Ovary (tissue), 9 donors: ENCODE measurements around the gene PPM1F. TPM values are rescaled to one million over a fixed set of nuclear protein-coding genes. Genes with fewer than 3 reads are reported as not detected.

ENCODE experiments used
- DNase-seq, 5 donors: peaks; one replicate each; pipeline ENCODE4 v3.0.0-alpha.2; 2019 to 2020
- H3K27ac ChIP-seq, 2 donors: fragments of 200-600 bp; one replicate each; pipeline versions ENCODE4 v1.5.1 to v1.8.0; 2019 to 2022
- H3K27me3 ChIP-seq: fragments of 200-600 bp; one replicate; pipeline ENCODE4 v1.8.0; 2022
- H3K36me3 ChIP-seq: fragments of 200-600 bp; sonication (generic); one replicate; pipeline ENCODE4 v1.5.1; 2019
- H3K4me1 ChIP-seq: one replicate; pipeline ENCODE4 v1.8.1; 2013; ENCODE audit warnings: mild to moderate bottlenecking, moderate library complexity; ENCODE audit not compliant: insufficient read depth
- H3K4me3 ChIP-seq: fragments of 200-600 bp; sonication (generic); one replicate; pipeline ENCODE4 v1.5.1; 2017
- H3K9me3 ChIP-seq, 2 donors: fragments of 200-600 bp in 1 of 2; sonication (generic) in 1 of 2; one replicate each; pipeline versions ENCODE4 v1.5.1 to v1.8.1; 2013 to 2019; ENCODE audit warnings: mild to moderate bottlenecking in 1 of 2, moderate library complexity in 1 of 2
- EP300 ChIP-seq: sonication (generic); formaldehyde crosslinking; IDR thresholded peaks from one replicate; pipeline ENCODE4 v1.6.1; 2017; ENCODE audit warnings: antibody characterized with exemption
- POLR2A ChIP-seq: fragments of 450-650 bp; IDR thresholded peaks from one replicate; pipeline ENCODE4 v1.6.1; 2017; ENCODE audit warnings: antibody characterized with exemption, mild to moderate bottlenecking, moderate library complexity
- WGBS, 3 donors: extraction: QIAGEN DNeasy Blood & Tissue Kit in 1 of 3; methylation state at CpG; one replicate each; pipeline versions ENCODE4 v1.1.5 to v1.1.7; 2013 to 2017; 5-methylcytosine and 5-hydroxymethylcytosine counted together
- intact Hi-C, 4 donors: fragments of 100-400 bp; cut with DNase I; formaldehyde crosslinking; loops; one replicate each; pipeline versions ENCODE4 v1.11.0 to v1.15.1; 2022 to 2023
- polyA plus RNA-seq, 2 donors: library from polyadenylated mRNA; stranded (reverse); fragments of 200-250 nt in 1 of 2; fragments of 350-450 nt in 1 of 2; fragmentation: Illumina TruSeq in 1 of 2; extraction: RNeasy Lipid Tissue Mini Kit (QIAGEN cat#74804) in 1 of 2; gene quantifications; one replicate each; pipeline ENCODE4 v1.2.3, GENCODE V29; 2013 to 2014
- total RNA-seq, 7 donors: library from RNA; depleted of rRNA in 2 of 7; stranded (reverse); fragments of >200 nt in 2 of 7; fragmentation: NEBNext Ultra II Directional in 3 of 7; extraction: Animal tissue kit (Norgen Biotek cat#: 25700) in 3 of 7; gene quantifications; one replicate each; pipeline versions ENCODE4 v1.1.0 to v1.2.4, GENCODE V29; 2016 to 2023
- TF ChIP-seq, protein P1 (sequence below), 3 donors: fragments of 450-650 bp in 2 of 3; fragments of 200-600 bp in 1 of 3; IDR thresholded peaks; one replicate each; pipeline versions ENCODE4 v1.5.1 to v1.8.0; 2016 to 2022; ENCODE audit warnings: antibody characterized with exemption in 3 of 3, mild to moderate bottlenecking in 1 of 3
- donor health status: DM: no; HTN: no; CAD: no; lungs with moderate emphysema.
- donor health status: DM: no; HTN: no; CAD: no.
- donor health status: Bipolar disorder and iron deficiency.
- donor health status: DM: yes; HTN: yes; CAD: no.
- donor health status: DM: no; HTN: no; CAD: no.
- donor health status: DM: yes; HTN: yes; CAD: no.

The PPM1F gene
- total and polyA plus RNA-seq, 9 donors = 9.8 to 33.0 (median 22.0) TPM

DNA sequence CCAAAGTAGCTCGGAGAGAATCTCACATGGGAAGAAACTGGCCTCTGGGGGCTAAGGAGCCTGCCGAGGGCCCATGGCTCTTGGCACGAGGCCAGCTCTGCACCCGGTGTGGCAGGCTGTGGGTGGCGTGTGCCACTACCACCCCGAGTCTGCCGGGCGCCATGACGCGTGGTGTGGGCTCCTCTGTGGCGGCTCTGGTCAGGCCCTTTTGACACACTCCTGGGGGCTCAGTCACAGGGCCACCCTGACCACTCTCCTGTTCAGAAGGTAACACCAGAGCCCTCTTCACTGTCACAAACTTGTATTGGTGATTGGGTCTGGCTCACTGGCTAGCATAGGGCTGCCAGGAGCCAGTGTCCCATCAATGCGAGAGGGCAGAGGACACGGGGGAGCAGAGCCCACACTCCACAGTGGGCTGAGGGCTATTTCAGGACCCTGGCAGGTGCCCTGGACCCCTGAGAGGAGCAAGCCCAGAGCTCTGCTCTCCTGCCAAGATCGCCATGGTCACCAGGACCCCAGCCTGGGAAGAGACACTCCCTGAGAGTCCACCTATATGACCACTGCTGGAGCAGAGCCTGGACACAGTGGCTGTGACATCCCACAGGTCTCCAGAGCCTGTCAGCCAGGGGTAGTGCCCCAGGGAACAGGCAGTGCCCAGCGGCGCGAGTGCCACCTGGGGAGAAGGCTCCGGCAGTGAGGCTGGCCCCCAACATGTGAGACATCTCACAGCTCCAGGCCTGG lies 8.6 kb upstream of the PPM1F start:
- Histone ChIP-seq H3K4me1 (no peaks in the 10 kb centered on the region), H3K9me3 (no peaks in the 10 kb centered on the region), H3K36me3 (no peaks in the 10 kb centered on the region), H3K27me3 (no peaks in the 10 kb centered on the region), H3K4me3 (no peak overlapping the region), H3K27ac (no peak overlapping the region)
- TF ChIP-seq POLR2A (no peak), EP300 (no peak)
- TF ChIP-seq, protein P1, sequence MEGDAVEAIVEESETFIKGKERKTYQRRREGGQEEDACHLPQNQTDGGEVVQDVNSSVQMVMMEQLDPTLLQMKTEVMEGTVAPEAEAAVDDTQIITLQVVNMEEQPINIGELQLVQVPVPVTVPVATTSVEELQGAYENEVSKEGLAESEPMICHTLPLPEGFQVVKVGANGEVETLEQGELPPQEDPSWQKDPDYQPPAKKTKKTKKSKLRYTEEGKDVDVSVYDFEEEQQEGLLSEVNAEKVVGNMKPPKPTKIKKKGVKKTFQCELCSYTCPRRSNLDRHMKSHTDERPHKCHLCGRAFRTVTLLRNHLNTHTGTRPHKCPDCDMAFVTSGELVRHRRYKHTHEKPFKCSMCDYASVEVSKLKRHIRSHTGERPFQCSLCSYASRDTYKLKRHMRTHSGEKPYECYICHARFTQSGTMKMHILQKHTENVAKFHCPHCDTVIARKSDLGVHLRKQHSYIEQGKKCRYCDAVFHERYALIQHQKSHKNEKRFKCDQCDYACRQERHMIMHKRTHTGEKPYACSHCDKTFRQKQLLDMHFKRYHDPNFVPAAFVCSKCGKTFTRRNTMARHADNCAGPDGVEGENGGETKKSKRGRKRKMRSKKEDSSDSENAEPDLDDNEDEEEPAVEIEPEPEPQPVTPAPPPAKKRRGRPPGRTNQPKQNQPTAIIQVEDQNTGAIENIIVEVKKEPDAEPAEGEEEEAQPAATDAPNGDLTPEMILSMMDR (IDR thresholded peaks at IDR 0.05) = no peak
- peak in 1 of 5 donors; percentile 42 for DNase-seq
- intact Hi-C loops = no loop called here
- WGBS, 3 donors = 80 to 85% (median 82%) methylated on average over 18 of the region's 18 CpGs

DNA sequence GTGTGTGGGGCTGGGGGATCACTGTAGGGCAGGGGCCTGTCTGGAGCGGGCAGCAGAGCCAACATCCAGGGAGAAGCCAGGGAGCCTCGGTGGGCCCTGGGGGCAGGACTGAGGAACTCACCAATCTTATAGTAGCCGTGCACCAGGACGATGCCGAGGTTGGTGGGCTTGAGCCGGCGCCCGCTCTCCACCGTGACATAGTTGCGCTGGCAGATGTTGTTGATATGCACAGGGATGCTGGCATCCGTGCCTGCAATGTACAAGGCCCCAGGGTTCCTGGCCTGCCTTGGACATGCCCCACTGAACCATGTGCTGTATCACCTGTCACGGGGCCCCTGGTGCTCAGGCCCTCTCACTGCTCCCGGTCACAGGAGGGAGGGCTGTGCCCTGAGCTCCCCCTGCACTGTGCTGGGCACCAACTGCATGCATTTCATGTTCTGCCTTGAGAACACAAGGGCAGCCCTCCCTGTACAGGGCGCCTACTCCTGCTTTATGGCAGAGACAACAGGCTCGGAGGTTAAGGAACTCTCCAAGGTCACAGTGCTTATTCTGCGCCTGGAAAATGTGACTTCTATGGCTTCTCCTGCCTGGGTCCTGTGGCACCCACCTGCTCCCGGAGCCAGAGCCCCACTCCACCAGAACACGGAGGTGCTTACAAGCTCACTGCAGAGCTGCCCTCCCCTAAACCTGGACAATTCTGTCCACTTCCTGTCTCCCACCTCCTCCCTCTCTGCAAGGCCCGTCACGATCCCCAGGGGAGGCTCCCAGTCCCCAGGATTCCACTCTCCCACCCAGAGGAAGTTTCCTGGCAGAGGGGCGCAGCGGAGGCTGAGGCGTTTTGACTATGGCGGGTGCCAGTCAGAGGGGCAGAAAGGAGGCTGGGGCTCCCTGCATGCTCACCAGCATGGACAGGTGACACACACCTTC lies 7.8 kb upstream of the PPM1F start:
- TF ChIP-seq EP300 = no peak
- no peak for TF ChIP-seq POLR2A
- TF ChIP-seq, protein P1 (IDR thresholded peaks at IDR 0.05) = no peak
- intact Hi-C loops = no loop called here
- H3K36me3 ChIP-seq = no peaks in the 10 kb centered on the region

DNA sequence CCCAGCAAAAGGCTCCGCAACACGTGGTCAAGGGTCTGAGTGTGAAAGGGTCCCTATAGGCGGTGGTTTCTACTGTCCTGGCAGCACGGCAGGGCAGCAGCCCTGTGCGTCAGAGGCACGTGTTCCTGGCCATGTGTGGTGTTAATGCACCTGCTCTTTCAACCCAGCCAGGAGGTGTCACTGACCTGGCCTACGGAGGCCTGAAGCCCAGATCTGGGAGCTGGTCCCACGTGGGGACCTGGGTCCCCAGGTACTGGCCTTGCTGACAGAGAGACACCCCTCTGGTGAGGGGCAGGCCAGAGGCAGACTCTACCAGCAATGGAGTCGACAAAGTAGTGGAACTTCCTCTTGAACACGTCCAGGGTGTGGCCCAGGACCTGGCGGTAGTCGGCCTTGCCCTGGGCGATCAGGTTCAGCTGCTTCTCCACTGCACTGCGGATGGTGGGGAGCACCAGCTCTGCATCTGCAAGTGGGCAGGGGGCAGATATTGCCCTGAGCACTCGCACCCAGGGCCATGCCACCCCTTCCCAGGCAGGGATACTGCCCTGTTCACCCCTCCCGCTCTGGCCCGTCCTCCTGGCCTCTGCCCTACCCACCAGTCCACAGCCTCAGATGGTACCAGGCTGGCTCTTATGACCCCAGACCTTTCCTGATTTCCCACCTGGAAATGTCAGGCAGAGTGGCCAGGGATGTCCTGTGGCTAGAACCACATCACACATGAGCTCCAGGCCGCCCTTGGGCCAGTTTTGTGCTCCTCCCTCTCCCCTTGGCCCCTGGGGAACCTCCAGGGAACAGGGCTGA lies 6.8 kb upstream of the PPM1F start:
- DNase-seq = no peak
- TF ChIP-seq POLR2A = no peak
- TF ChIP-seq EP300 = no peak
- TF ChIP-seq, protein P1 (IDR thresholded peaks at IDR 0.05) = no peak
- no peak overlapping the region for H3K4me3 ChIP-seq
- H3K36me3 ChIP-seq = no peaks in the 10 kb centered on the region
- H3K9me3 ChIP-seq = no peaks in the 10 kb centered on the region
- no peaks in the 10 kb centered on the region for H3K4me1 ChIP-seq
- no peak overlapping the region for H3K27ac ChIP-seq
- no peaks in the 10 kb centered on the region for H3K27me3 ChIP-seq
- 80 to 84% (median 82%) methylated on average over 18 of the region's 18 CpGs for WGBS, 3 donors
- intact Hi-C loops = no loop called here

More for the DNA sequence above, 7.8 kb upstream of the PPM1F start:
- no peaks in the 10 kb centered on the region for H3K27me3 ChIP-seq
- no peak for DNase-seq
- H3K9me3 ChIP-seq = no peaks in the 10 kb centered on the region
- no peak overlapping the region for H3K27ac ChIP-seq
- WGBS, 3 donors = 78 to 83% (median 79%) methylated on average over 23 to 24 of the region's 24 CpGs
- H3K4me3 ChIP-seq = no peak overlapping the region
- H3K4me1 ChIP-seq = no peaks in the 10 kb centered on the region
